HG02840 (cell line): Measurements from ENCODE around the gene APBB1.

Experiments
- ATAC-seq: cut with Tn5 transposase; IDR thresholded peaks from one replicate; pipeline ENCODE4 v1.9.1; 2021; ENCODE audit warnings: mild to moderate bottlenecking, moderate library complexity, moderate number of reproducible peaks; ENCODE audit not compliant: unreplicated experiment, low FRiP score

APBB1 gene

GRCh38 chr11:6419009-6419631 lies at the start of gene APBB1:
TSS of gene APBB1 (minus strand) at chr11:6419094. CDS start at chr11:6411347, 7,747 bp downstream.
- ATAC-seq, result no peak

GRCh38 chr11:6459099-6459450 lies 40.2 kb upstream of the APBB1 start:
- ATAC-seq, result no peak

GRCh38 chr11:6458352-6459098 lies 39.6 kb upstream of the APBB1 start:
- no peak for ATAC-seq

- no peak for ATAC-seq
Observed at GRCh38 chr11:6457581-6458320, 38.9 kb upstream of the APBB1 start.

GRCh38 chr11:6456361-6457073 lies 37.6 kb upstream of the APBB1 start:
- ATAC-seq, result no peak

- ATAC-seq, result no peak
Observed at GRCh38 chr11:6455070-6455469, 36.2 kb upstream of the APBB1 start.

GRCh38 chr11:6453152-6453551 lies 34.3 kb upstream of the APBB1 start:
- no peak for ATAC-seq

- no peak for ATAC-seq
Observed at GRCh38 chr11:6452219-6452618, 33.3 kb upstream of the APBB1 start.

GRCh38 chr11:6448574-6448973 lies 29.7 kb upstream of the APBB1 start:
- no peak for ATAC-seq

- ATAC-seq, result peak; percentile 51
Observed at GRCh38 chr11:6443269-6444003, 24.5 kb upstream of the APBB1 start.

GRCh38 chr11:6442441-6442840 lies 23.5 kb upstream of the APBB1 start:
- no peak for ATAC-seq

- no peak for ATAC-seq
Observed at GRCh38 chr11:6440906-6441358, 22.0 kb upstream of the APBB1 start, which contains the start of gene HPX. TSS of gene HPX (minus strand) at chr11:6440987. CDS start at chr11:6440963, 24 bp downstream.

GRCh38 chr11:6438979-6439571 lies 20.2 kb upstream of the APBB1 start:
- ATAC-seq, result no peak

GRCh38 chr11:6437993-6438392 lies 19.1 kb upstream of the APBB1 start:
- ATAC-seq, result no peak

GRCh38 chr11:6437423-6437822 lies 18.5 kb upstream of the APBB1 start:
- no peak for ATAC-seq

- ATAC-seq, result no peak
Observed at GRCh38 chr11:6433998-6434660, 15.2 kb upstream of the APBB1 start.

- ATAC-seq, result no peak
Observed at GRCh38 chr11:6431861-6432260, 13.0 kb upstream of the APBB1 start.

- no peak for ATAC-seq
Observed at GRCh38 chr11:6427516-6427915, 8.6 kb upstream of the APBB1 start.

- no peak for ATAC-seq
Observed at GRCh38 chr11:6420677-6421076, 1.8 kb upstream of the APBB1 start.
